Panc1 (cell line): ENCODE data around the gene SLC39A7. TPM values are rescaled to one million over a fixed set of nuclear protein-coding genes. Genes with fewer than 3 reads are reported as not detected.

ENCODE experiments used
- ATAC-seq: fragments of 200-7000 bp; cut with Tn5 transposase; 2 replicates; pipeline ENCODE4 v1.9.1; 2020; ENCODE audit warnings: mild to moderate bottlenecking, moderate library complexity
- BruUV-seq: library from RNA; stranded (reverse); fragments of 400-500 nt; replicated peaks from 2 replicates; lab custom pipeline; 2021; lab: Mats Ljungman, UMichigan
- CTCF ChIA-PET: fragments of 300-600 bp; sonication (Branson Sonifier 250); formaldehyde crosslinking; loops from one replicate; lab custom pipeline; 2022; ENCODE audit warnings: antibody characterized with exemption; lab: Charles Lee
- POLR2A ChIA-PET: fragments of 300-600 bp; sonication (Branson Sonifier 250); formaldehyde crosslinking; loops from one replicate; lab custom pipeline; 2022; ENCODE audit warnings: antibody characterized with exemption; lab: Charles Lee
- DNase-seq: peaks from one replicate; pipeline ENCODE4 v3.0.0-alpha.2; 2010; ENCODE audit warnings: low read depth, low spot score
- H3K27ac ChIP-seq: 2 replicates; pipeline ENCODE4 v1.5.1; 2011; ENCODE audit warnings: mild to moderate bottlenecking, low read length, inconsistent platforms
- H3K27me3 ChIP-seq: fragments of 200-500 bp; sonication (Bioruptor generic); 2 replicates; pipeline ENCODE4 v1.6.0; 2014; ENCODE audit warnings: low read length, inconsistent platforms; ENCODE audit not compliant: control insufficient read depth, insufficient read depth
- H3K36me3 ChIP-seq: fragments of 200-500 bp; sonication (Bioruptor generic); 2 replicates; pipeline ENCODE4 v1.5.1; 2014; ENCODE audit warnings: inconsistent platforms, mild to moderate bottlenecking, low read length, moderate library complexity; ENCODE audit not compliant: control insufficient read depth, insufficient read depth
- H3K4me1 ChIP-seq: 2 replicates; pipeline ENCODE4 v1.5.1; 2011; ENCODE audit warnings: inconsistent platforms, mild to moderate bottlenecking, low read length, moderate library complexity; ENCODE audit not compliant: control insufficient read depth, insufficient read depth
- H3K4me3 ChIP-seq, 2 experiments: 2 replicates each; pipeline ENCODE4 v1.5.1; 2011 to 2012; ENCODE audit warnings: low read depth in 2 of 2, low read length in 2 of 2, mild to moderate bottlenecking in 2 of 2, inconsistent platforms in 1 of 2, moderate library complexity in 1 of 2
- H3K9me3 ChIP-seq: fragments of 200-500 bp; sonication (Bioruptor generic); 2 replicates; pipeline ENCODE4 v1.5.1; 2014; ENCODE audit warnings: low read depth, mild to moderate bottlenecking, inconsistent platforms, low read length, moderate library complexity; ENCODE audit not compliant: control insufficient read depth, insufficient read depth
- POLR2AphosphoS5 ChIP-seq: IDR thresholded peaks from 2 replicates; pipeline ENCODE4 v1.6.1; 2012; ENCODE audit warnings: mild to moderate bottlenecking, low read depth, low read length, moderate library complexity
- SIN3A ChIP-seq: IDR thresholded peaks from 2 replicates; pipeline ENCODE4 v1.6.1; 2012; ENCODE audit warnings: low read depth, mild to moderate bottlenecking, low read length, moderate library complexity, borderline replicate concordance; ENCODE audit not compliant: insufficient read depth
- TCF7L2 ChIP-seq: IDR thresholded peaks from 2 replicates; pipeline ENCODE4 v1.6.1; 2011; ENCODE audit warnings: mild to moderate bottlenecking, low read depth, low read length, inconsistent platforms
- in situ Hi-C: cut with HindIII; loops from 2 replicates; pipeline ENCODE4 v1.10.0; 2016; ENCODE audit warnings: low sequenced_read_pairs, low pct_unique_long_range_greater_than_20kb
- intact Hi-C: fragments of 100-400 bp; cut with micrococcal nuclease; formaldehyde crosslinking; loops from one replicate; pipeline ENCODE4 v1.10.0; 2022; ENCODE audit not compliant: unreplicated experiment
- total RNA-seq: library from RNA; stranded (reverse); gene quantifications from one replicate; pipeline ENCODE4 v1.2.1, GENCODE V29; 2021; ENCODE audit not compliant: unreplicated experiment
- TF ChIP-seq, protein P1 (sequence below): fragments of 450-650 bp; IDR thresholded peaks from 2 replicates; pipeline ENCODE4 v1.5.1; 2017; ENCODE audit warnings: mild to moderate bottlenecking
- TF ChIP-seq, protein P2 (sequence below), 2 experiments: IDR thresholded peaks; 2 replicates each; pipeline ENCODE4 v1.6.1; 2011 to 2012; ENCODE audit warnings: low read depth in 2 of 2, control low read depth in 1 of 2, low read length in 1 of 2, mild to moderate bottlenecking in 1 of 2, moderate library complexity in 1 of 2; ENCODE audit not compliant: insufficient read depth in 1 of 2

SLC39A7 gene
- total RNA-seq, 1 experiment from 2014 or later: 135 TPM

DNA sequence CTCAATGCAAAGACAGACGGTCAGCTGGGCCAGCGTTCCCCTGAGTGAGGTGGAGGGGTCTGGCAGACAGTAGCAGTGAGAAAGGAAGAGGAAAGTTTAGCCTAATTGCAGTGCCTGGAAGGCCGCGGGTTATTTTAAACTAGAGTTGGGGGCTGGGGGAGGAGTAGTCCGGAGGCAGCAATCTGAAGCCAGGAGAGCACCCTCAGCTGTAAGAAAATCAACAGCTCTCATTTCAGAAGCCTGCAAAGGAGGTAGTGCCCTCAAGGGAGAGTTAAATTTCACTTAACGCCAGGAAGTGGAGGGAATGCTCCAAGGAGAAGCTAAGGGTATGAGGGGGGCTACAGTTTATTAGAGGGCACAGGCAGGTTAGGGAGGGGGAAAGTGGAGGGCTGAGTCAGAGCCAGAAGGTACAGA is 34.6 kb downstream of the SLC39A7 start:
- no peaks in the 10 kb centered on the region for H3K36me3 ChIP-seq
- no peak overlapping the region for H3K4me3 ChIP-seq
- POLR2A ChIA-PET: no interaction called here
- H3K9me3 ChIP-seq: no peaks in the 10 kb centered on the region
- ATAC-seq (no peak), DNase-seq (no peak)
- no TSS peak for BruUV-seq
- TF ChIP-seq SIN3A (no peak), POLR2AphosphoS5 (no peak), TCF7L2 (no peak)
- TF ChIP-seq, protein P1, sequence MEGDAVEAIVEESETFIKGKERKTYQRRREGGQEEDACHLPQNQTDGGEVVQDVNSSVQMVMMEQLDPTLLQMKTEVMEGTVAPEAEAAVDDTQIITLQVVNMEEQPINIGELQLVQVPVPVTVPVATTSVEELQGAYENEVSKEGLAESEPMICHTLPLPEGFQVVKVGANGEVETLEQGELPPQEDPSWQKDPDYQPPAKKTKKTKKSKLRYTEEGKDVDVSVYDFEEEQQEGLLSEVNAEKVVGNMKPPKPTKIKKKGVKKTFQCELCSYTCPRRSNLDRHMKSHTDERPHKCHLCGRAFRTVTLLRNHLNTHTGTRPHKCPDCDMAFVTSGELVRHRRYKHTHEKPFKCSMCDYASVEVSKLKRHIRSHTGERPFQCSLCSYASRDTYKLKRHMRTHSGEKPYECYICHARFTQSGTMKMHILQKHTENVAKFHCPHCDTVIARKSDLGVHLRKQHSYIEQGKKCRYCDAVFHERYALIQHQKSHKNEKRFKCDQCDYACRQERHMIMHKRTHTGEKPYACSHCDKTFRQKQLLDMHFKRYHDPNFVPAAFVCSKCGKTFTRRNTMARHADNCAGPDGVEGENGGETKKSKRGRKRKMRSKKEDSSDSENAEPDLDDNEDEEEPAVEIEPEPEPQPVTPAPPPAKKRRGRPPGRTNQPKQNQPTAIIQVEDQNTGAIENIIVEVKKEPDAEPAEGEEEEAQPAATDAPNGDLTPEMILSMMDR: no peak
- TF ChIP-seq, protein P2, sequence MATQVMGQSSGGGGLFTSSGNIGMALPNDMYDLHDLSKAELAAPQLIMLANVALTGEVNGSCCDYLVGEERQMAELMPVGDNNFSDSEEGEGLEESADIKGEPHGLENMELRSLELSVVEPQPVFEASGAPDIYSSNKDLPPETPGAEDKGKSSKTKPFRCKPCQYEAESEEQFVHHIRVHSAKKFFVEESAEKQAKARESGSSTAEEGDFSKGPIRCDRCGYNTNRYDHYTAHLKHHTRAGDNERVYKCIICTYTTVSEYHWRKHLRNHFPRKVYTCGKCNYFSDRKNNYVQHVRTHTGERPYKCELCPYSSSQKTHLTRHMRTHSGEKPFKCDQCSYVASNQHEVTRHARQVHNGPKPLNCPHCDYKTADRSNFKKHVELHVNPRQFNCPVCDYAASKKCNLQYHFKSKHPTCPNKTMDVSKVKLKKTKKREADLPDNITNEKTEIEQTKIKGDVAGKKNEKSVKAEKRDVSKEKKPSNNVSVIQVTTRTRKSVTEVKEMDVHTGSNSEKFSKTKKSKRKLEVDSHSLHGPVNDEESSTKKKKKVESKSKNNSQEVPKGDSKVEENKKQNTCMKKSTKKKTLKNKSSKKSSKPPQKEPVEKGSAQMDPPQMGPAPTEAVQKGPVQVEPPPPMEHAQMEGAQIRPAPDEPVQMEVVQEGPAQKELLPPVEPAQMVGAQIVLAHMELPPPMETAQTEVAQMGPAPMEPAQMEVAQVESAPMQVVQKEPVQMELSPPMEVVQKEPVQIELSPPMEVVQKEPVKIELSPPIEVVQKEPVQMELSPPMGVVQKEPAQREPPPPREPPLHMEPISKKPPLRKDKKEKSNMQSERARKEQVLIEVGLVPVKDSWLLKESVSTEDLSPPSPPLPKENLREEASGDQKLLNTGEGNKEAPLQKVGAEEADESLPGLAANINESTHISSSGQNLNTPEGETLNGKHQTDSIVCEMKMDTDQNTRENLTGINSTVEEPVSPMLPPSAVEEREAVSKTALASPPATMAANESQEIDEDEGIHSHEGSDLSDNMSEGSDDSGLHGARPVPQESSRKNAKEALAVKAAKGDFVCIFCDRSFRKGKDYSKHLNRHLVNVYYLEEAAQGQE (IDR thresholded peaks at IDR 0.05; ENCODE audit: insufficient read depth in 1 of 2, low read depth in 2 of 2, low read length in 1 of 2): no peak
- CTCF ChIA-PET: no interaction called here
- no peak overlapping the region for H3K27ac ChIP-seq
- in situ Hi-C loops: no loop called here
- H3K27me3 ChIP-seq: no peaks in the 10 kb centered on the region
- intact Hi-C loops: no loop called here
- no peaks in the 10 kb centered on the region for H3K4me1 ChIP-seq

DNA sequence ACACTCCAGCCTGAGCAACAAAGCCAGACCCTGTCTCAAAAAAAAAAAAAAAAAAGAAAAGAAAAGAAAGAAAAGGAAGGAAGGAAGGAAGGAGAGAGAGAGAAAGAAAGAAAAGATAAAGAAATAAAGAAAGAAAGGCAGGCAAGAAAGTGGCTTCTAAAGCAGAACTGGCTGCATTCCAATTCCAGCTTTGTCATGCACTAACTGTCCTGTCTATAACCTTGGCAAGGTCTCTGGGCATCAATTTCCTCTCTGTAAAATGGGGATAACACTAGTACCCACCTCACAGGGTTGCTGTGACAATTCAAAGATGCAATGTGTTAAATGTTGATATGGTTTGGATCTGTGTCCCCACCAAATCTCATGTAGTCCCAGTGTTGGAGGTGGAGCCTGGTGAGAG is 35.7 kb downstream of the SLC39A7 start:
- BruUV-seq: no TSS peak
- no peaks in the 10 kb centered on the region for H3K9me3 ChIP-seq
- no peaks in the 10 kb centered on the region for H3K4me1 ChIP-seq
- no peak for DNase-seq
- in situ Hi-C loops: no loop called here
- CTCF ChIA-PET: interaction anchor here (0.6 kb wide), 1 partner anchor 13 kb away, joined by 3 read pairs; no protein-coding TSS in a partner anchor
- H3K27ac ChIP-seq: no peak overlapping the region
- intact Hi-C loops: no loop called here
- no peak for TF ChIP-seq POLR2AphosphoS5
- H3K4me3 ChIP-seq: no peak overlapping the region
- no peaks in the 10 kb centered on the region for H3K36me3 ChIP-seq
- no peaks in the 10 kb centered on the region for H3K27me3 ChIP-seq
- no peak for ATAC-seq
- POLR2A ChIA-PET: interaction anchor here (0.6 kb wide), 1 partner anchor 76 kb away, joined by 3 read pairs; no protein-coding TSS in a partner anchor

DNA sequence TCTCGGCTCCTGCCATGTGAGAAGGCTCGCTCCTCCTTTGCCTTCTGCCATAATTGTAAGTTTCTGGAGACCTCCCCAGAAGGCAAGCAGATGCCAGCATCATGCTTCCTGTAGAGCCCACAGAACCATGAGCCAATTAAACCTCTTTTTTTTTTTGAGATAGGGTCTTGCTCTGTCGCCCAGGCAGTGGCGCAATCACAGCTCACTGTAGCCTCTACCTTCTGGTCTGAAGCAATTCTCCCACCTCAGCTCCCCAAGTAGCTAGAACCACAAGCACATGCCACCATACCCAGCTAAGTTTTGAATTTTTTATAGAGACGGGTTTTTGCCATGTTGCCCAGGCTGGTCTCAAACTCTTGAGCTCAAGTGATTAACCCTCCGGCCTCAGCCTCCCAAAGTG is 36.2 kb downstream of the SLC39A7 start:
- in situ Hi-C loops (no loop called here), intact Hi-C loops (no loop called here)
- POLR2A ChIA-PET: interaction anchor here (0.6 kb wide), 1 partner anchor 77 kb away, joined by 3 read pairs; no protein-coding TSS in a partner anchor
- Histone ChIP-seq H3K36me3 (no peaks in the 10 kb centered on the region), H3K4me1 (no peaks in the 10 kb centered on the region), H3K27me3 (no peaks in the 10 kb centered on the region), H3K4me3 (no peak overlapping the region), H3K9me3 (no peaks in the 10 kb centered on the region), H3K27ac (no peak overlapping the region)
- ATAC-seq (no peak), DNase-seq (no peak)
- BruUV-seq: no TSS peak
- TF ChIP-seq, protein P1: no peak
- TF ChIP-seq, protein P2 (IDR thresholded peaks at IDR 0.05; ENCODE audit: insufficient read depth in 1 of 2, low read depth in 2 of 2, low read length in 1 of 2): no peak
- TF ChIP-seq POLR2AphosphoS5 (no peak), SIN3A (no peak), TCF7L2 (no peak)
- CTCF ChIA-PET: interaction anchor here (0.6 kb wide), 1 partner anchor 9 kb away, joined by 4 read pairs; no protein-coding TSS in a partner anchor
